H1 (cell line): ENCODE data around the gene BSCL2. TPM values are rescaled to one million over a fixed set of nuclear protein-coding genes. Genes with fewer than 3 reads are reported as not detected.

Source experiments
- CTCF ChIA-PET: fragments of 300-600 bp; sonication (Branson Sonifier 250); formaldehyde crosslinking; loops from one replicate; lab custom pipeline; 2021; ENCODE audit not compliant: partially characterized antibody; lab: Charles Lee
- POLR2A ChIA-PET: fragments of 300-600 bp; sonication (Branson Sonifier 250); formaldehyde crosslinking; loops from one replicate; lab custom pipeline; 2021; ENCODE audit warnings: inconsistent platforms; ENCODE audit not compliant: partially characterized antibody; lab: Charles Lee
- DNase-seq, 2 experiments: peaks; one replicate each; pipeline versions ENCODE4 v3.0.0 to v3.0.0-alpha.2; 2010 to 2022; ENCODE audit warnings: low spot score in 2 of 2, low read depth in 1 of 2, mixed read lengths in 1 of 2
- FAIRE-seq: peaks from 2 replicates; lab custom pipeline; 2011; peaks lifted over from hg19 to GRCh38; lab: Jason Lieb, UNC
- H2AFZ ChIP-seq: 2 replicates; pipeline ENCODE4 v1.8.1; 2012; ENCODE audit warnings: low read length, inconsistent platforms
- H2AK5ac ChIP-seq: 2 replicates; pipeline ENCODE4 v1.6.1; 2013; ENCODE audit warnings: low read depth, low read length
- H2BK120ac ChIP-seq: replicated peaks from 2 replicates; pipeline ENCODE3; 2013; ENCODE audit warnings: low read depth, low read length, inconsistent platforms
- H2BK12ac ChIP-seq: 2 replicates; pipeline ENCODE4 v1.6.1; 2013; ENCODE audit warnings: low read depth, low read length
- H2BK15ac ChIP-seq: 2 replicates; pipeline ENCODE4 v1.6.1; 2013; ENCODE audit warnings: low read length
- H2BK20ac ChIP-seq: 2 replicates; pipeline ENCODE4 v1.6.1; 2013; ENCODE audit warnings: low read length
- H2BK5ac ChIP-seq: 2 replicates; pipeline ENCODE4 v1.6.1; 2013; ENCODE audit warnings: low read depth, low read length
- H3K14ac ChIP-seq: 2 replicates; pipeline ENCODE4 v1.6.1; 2013; ENCODE audit warnings: inconsistent platforms; ENCODE audit not compliant: insufficient read length
- H3K18ac ChIP-seq: 2 replicates; pipeline ENCODE4 v1.6.1; 2013; ENCODE audit warnings: low read length; ENCODE audit errors: extremely low read depth
- H3K23ac ChIP-seq: 2 replicates; pipeline ENCODE4 v1.6.1; 2013; ENCODE audit warnings: inconsistent platforms; ENCODE audit not compliant: insufficient read length
- H3K23me2 ChIP-seq: 2 replicates; pipeline ENCODE4 v1.6.1; 2013; ENCODE audit warnings: low read depth, low read length
- H3K27ac ChIP-seq: 2 replicates; pipeline ENCODE4 v1.6.1; 2011; ENCODE audit warnings: low read depth, low read length, inconsistent platforms
- H3K27me3 ChIP-seq, 4 experiments: replicated peaks in 1 of 4; 1 replicate in 1 of 4; 2 replicates in 3 of 4; pipeline versions ENCODE4 v1.6.1 to v1.8.1; 2011 to 2013; ENCODE audit warnings: low read length in 3 of 4, mild to moderate bottlenecking in 3 of 4, inconsistent platforms in 2 of 4, mixed read lengths in 2 of 4, moderate library complexity in 1 of 4; ENCODE audit not compliant: control insufficient read depth in 3 of 4, insufficient read depth in 3 of 4; ENCODE audit errors: extremely low read depth in 1 of 4
- H3K36me3 ChIP-seq, 4 experiments: 2 replicates each; pipeline versions ENCODE4 v1.6.1 to v1.8.1; 2011 to 2013; ENCODE audit warnings: mild to moderate bottlenecking in 4 of 4, low read length in 3 of 4, moderate library complexity in 2 of 4, control low read depth in 1 of 4, inconsistent platforms in 1 of 4; ENCODE audit not compliant: insufficient read depth in 4 of 4, control insufficient read depth in 2 of 4
- H3K4ac ChIP-seq: replicated peaks from 2 replicates; pipeline ENCODE3; 2013; ENCODE audit warnings: low read length, low read depth, mixed read lengths, inconsistent platforms; ENCODE audit not compliant: insufficient read length
- H3K4me1 ChIP-seq, 4 experiments: replicated peaks in 1 of 4; 1 replicate in 1 of 4; 2 replicates in 3 of 4; pipeline versions ENCODE4 v1.6.1 to v1.8.1; 2011 to 2013; ENCODE audit warnings: low read length in 3 of 4, inconsistent platforms in 2 of 4, mixed read lengths in 1 of 4; ENCODE audit not compliant: insufficient read depth in 4 of 4, control insufficient read depth in 3 of 4
- H3K4me2 ChIP-seq, 2 experiments: 2 replicates each; pipeline versions ENCODE4 v1.6.1 to v1.8.1; 2011 to 2013; ENCODE audit warnings: low read depth in 2 of 2, low read length in 2 of 2, control low read depth in 1 of 2, inconsistent platforms in 1 of 2, mild to moderate bottlenecking in 1 of 2; ENCODE audit not compliant: insufficient read depth in 1 of 2
- H3K4me3 ChIP-seq, 4 experiments: fragments of 200-600, 300-600 bp in 1 of 4; sonication (generic), shearing (Covaris generic), sonication (Bioruptor Twin) in 1 of 4; 2 replicates each; pipeline versions ENCODE4 v1.5.1 to v1.8.1; 2011 to 2016; ENCODE audit warnings: low read length in 4 of 4, low read depth in 3 of 4, control low read depth in 2 of 4, inconsistent platforms in 2 of 4, mild to moderate bottlenecking in 2 of 4, mixed read lengths in 1 of 4, moderate library complexity in 1 of 4; ENCODE audit not compliant: insufficient read depth in 2 of 4; ENCODE audit errors: extremely low read depth in 1 of 4
- H3K56ac ChIP-seq: replicated peaks from 2 replicates; pipeline ENCODE3; 2013; ENCODE audit warnings: low read depth, mild to moderate bottlenecking, mixed read lengths, low read length, inconsistent platforms; ENCODE audit not compliant: insufficient read length
- H3K79me1 ChIP-seq: 2 replicates; pipeline ENCODE4 v1.6.1; 2013; ENCODE audit warnings: low read depth, low read length, control low read depth
- H3K79me2 ChIP-seq, 2 experiments: 2 replicates each; pipeline versions ENCODE4 v1.6.1 to v1.8.1; 2012 to 2013; ENCODE audit warnings: low read length in 2 of 2, mild to moderate bottlenecking in 2 of 2, inconsistent platforms in 1 of 2; ENCODE audit not compliant: insufficient read depth in 2 of 2, control insufficient read depth in 1 of 2
- H3K9ac ChIP-seq, 4 experiments: replicated peaks in 1 of 4; 1 replicate in 1 of 4; 2 replicates in 3 of 4; pipeline versions ENCODE4 v1.6.1 to v1.8.1; 2011 to 2013; ENCODE audit warnings: low read depth in 3 of 4, low read length in 3 of 4, control low read depth in 2 of 4, mild to moderate bottlenecking in 2 of 4, moderate library complexity in 2 of 4, inconsistent platforms in 1 of 4; ENCODE audit errors: extremely low read depth in 1 of 4
- H3K9me3 ChIP-seq, 2 experiments: 2 replicates each; pipeline versions ENCODE4 v1.6.1 to v1.8.1; 2012 to 2013; ENCODE audit warnings: mild to moderate bottlenecking in 2 of 2, moderate library complexity in 2 of 2, control low read depth in 1 of 2, inconsistent platforms in 1 of 2, low read depth in 1 of 2, low read length in 1 of 2, mixed read lengths in 1 of 2; ENCODE audit not compliant: insufficient read depth in 2 of 2
- H4K20me1 ChIP-seq, 2 experiments: replicated peaks in 1 of 2; 2 replicates each; pipeline versions ENCODE3 to v1.8.1; 2011 to 2013; ENCODE audit warnings: inconsistent platforms in 2 of 2, low read length in 2 of 2, mild to moderate bottlenecking in 1 of 2; ENCODE audit not compliant: insufficient read depth in 2 of 2, control insufficient read depth in 1 of 2
- H4K5ac ChIP-seq: 2 replicates; pipeline ENCODE4 v1.6.1; 2013; ENCODE audit warnings: low read length, low read depth, mixed read lengths, inconsistent platforms; ENCODE audit not compliant: insufficient read length
- H4K8ac ChIP-seq: 2 replicates; pipeline ENCODE4 v1.8.0; 2013; ENCODE audit warnings: mild to moderate bottlenecking, moderate library complexity, low read length, inconsistent platforms; ENCODE audit not compliant: insufficient read depth; ENCODE audit errors: extremely low read depth
- H4K91ac ChIP-seq: replicated peaks from 2 replicates; pipeline ENCODE3; 2013; ENCODE audit warnings: low read length, mixed read lengths, inconsistent platforms; ENCODE audit not compliant: insufficient read length
- CBX8 ChIP-seq: fragments of 300-800, 300-1000 bp; sonication (generic); IDR thresholded peaks from 2 replicates; pipeline ENCODE4 v1.7.1; 2016; ENCODE audit warnings: low read depth, low read length, borderline replicate concordance
- POLR2A ChIP-seq, 2 experiments: IDR thresholded peaks; 1 replicate in 1 of 2; 2 replicates in 1 of 2; pipeline ENCODE4 v1.6.1; 2011; ENCODE audit warnings: low read depth in 2 of 2, low read length in 2 of 2, mild to moderate bottlenecking in 2 of 2; ENCODE audit errors: control extremely low read depth in 1 of 2
- POLR2AphosphoS5 ChIP-seq: IDR thresholded peaks from 2 replicates; pipeline ENCODE4 v1.6.1; 2011; ENCODE audit warnings: low read depth, low read length
- SIRT6 ChIP-seq: IDR thresholded peaks from one replicate; pipeline ENCODE4 v1.7.1; 2012; ENCODE audit warnings: low read length, inconsistent platforms
- WGBS, 2 experiments: shearing (Covaris generic) in 1 of 2; methylation state at CpG; one replicate each; pipeline versions ENCODE4 v1.1.6 to v1.1.7; 2013 to 2015; ENCODE audit warnings: low lambda C conversion rate in 2 of 2, mixed read lengths in 2 of 2, inconsistent platforms in 1 of 2, low coverage in 1 of 2, missing lambda C conversion rate in 1 of 2; ENCODE audit not compliant: insufficient replicate concordance in 2 of 2, insufficient coverage in 1 of 2, insufficient read length in 1 of 2; ENCODE audit errors: extremely low coverage in 1 of 2, missing lambda C conversion rate in 1 of 2; 5-methylcytosine and 5-hydroxymethylcytosine counted together
- polyA plus RNA-seq, 7 experiments: library from polyadenylated mRNA; depleted of rRNA in 3 of 7; stranded (reverse) in 5 of 7; unstranded in 2 of 7; fragments of >200 nt in 5 of 7; fragments of 200-250 nt in 2 of 7; gene quantifications; 1 replicate in 5 of 7; 2 replicates in 1 of 7; 4 replicates in 1 of 7; pipeline versions ENCODE4 v1.2.1 to v1.2.3, GENCODE V29; 2011 to 2013; ENCODE audit warnings: missing spikeins in 2 of 7, mixed read lengths in 2 of 7
- total RNA-seq: library from RNA; stranded (reverse); fragmentation: NEBNext Ultra II Directional; extraction: Animal tissue kit (Norgen Biotek cat#: 25700); gene quantifications from 2 replicates; pipeline ENCODE4 v1.2.1, GENCODE V29; 2021

Gene BSCL2
- total and polyA plus RNA-seq, 2 of the 8 experiments (the other 6 are each of a cell fraction or from before 2014, with no cell fraction given), result 59.5 to 264 TPM

DNA sequence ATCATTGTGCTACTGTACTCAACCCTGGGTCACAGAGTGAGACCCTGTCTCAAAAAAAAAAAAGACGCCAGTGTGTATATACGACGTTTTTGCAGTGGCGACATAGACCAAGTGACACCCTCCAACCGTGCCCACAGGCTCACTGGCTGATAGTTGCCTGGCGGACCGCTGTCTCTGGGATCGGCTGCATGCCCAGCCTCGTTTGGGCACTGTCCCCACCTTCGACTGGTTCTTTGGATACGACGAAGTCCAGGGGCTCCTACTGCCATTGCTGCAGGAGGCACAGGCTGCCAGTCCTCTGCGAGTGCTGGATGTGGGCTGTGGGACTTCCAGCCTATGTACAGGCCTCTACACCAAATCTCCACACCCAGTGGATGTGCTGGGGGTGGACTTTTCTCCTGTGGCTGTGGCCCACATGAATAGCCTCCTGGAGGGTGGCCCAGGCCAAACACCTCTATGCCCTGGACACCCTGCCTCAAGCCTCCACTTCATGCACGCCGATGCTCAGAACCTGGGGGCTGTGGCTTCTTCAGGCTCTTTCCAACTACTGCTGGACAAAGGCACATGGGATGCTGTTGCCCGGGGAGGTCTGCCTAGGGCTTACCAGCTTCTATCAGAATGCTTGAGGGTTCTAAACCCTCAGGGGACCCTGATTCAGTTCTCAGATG lies 40.8 kb downstream of the BSCL2 start:
- H3K4me3 ChIP-seq, result peak overlapping the region; percentile 83 to 98 (median 95)
- no peak overlapping the region for H3K23ac ChIP-seq
- no peak overlapping the region for H3K14ac ChIP-seq
- ChIA-PET CTCF (interaction anchor here (0.7 to 2.5 kb wide), 10 partner anchors 11 to 1525 kb away, joined by 3 to 8 read pairs (median 4); no protein-coding TSS in a partner anchor), POLR2A (interaction anchor here (0.6 to 61.4 kb wide), 28 partner anchors 6 to 223 kb away, joined by 3 to 2041 read pairs (median 20); partner anchors contain the start of genes B3GAT3, BSCL2, C11orf98 and CSKMT)
- H3K79me1 ChIP-seq, result peaks cover 5% of the 10 kb centered on the region
- H3K4me2 ChIP-seq, result peak overlapping the region; percentile 77 to 86
- peak overlapping the region; percentile 84 for H4K5ac ChIP-seq
- no peak overlapping the region for H2AK5ac ChIP-seq
- FAIRE-seq, result no peak
- 65% methylated on average over 16 of the region's 16 CpGs; no CpG with 5 or more reads in 1 of the 2 experiments for WGBS, 2 experiments
- H3K9me3 ChIP-seq, result no peaks in the 10 kb centered on the region
- no peak overlapping the region for H2BK15ac ChIP-seq
- H3K56ac ChIP-seq, result peak overlapping the region; percentile 93
- H2BK120ac ChIP-seq, result peak overlapping the region; percentile 56
- H2BK20ac ChIP-seq, result no peak overlapping the region
- H2AFZ ChIP-seq, result no peak overlapping the region
- H3K4ac ChIP-seq, result peak overlapping the region; percentile 74
- H4K8ac ChIP-seq, result no peak overlapping the region; the same call in 1 of the 2 replicates
- H3K23me2 ChIP-seq, result peaks cover 15% of the 10 kb centered on the region
- H3K4me1 ChIP-seq, result peaks cover 4 to 11% (median 8%) of the 10 kb centered on the region in 4 experiments
- H2BK12ac ChIP-seq, result no peak overlapping the region
- peaks cover 3 to 6% of the 10 kb centered on the region in 2 experiments for H4K20me1 ChIP-seq
- H3K79me2 ChIP-seq, result peaks cover 7 to 33% of the 10 kb centered on the region in 2 experiments; a peak in 3 of 4 replicates
- H3K9ac ChIP-seq, result peak overlapping the region; percentile 57 to 92 (median 90)
- peak; percentile 21 for TF ChIP-seq SIRT6
- peak; percentile 66; the same call in 1 of the 2 replicates for TF ChIP-seq POLR2AphosphoS5
- TF ChIP-seq POLR2A (IDR thresholded peaks at IDR 0.05; ENCODE audit: control extremely low read depth in 1 of 2, low read depth in 2 of 2, low read length in 2 of 2), result peak; percentile 57 to 81
- TF ChIP-seq CBX8, result no peak
- peak overlapping the region; percentile 73; the same call in 1 of the 2 replicates for H3K27ac ChIP-seq
- peak overlapping the region; percentile 63; the same call in 1 of the 2 replicates for H3K18ac ChIP-seq
- peak overlapping the region; percentile 1 for H4K91ac ChIP-seq
- H3K36me3 ChIP-seq, result peaks cover 11 to 35% (median 20%) of the 10 kb centered on the region in 4 experiments
- peak overlapping the region; percentile 80 for H2BK5ac ChIP-seq
- no peak for DNase-seq
- no peaks in the 10 kb centered on the region for H3K27me3 ChIP-seq
